ENCODE measurements around the gene ERICH4. TPM values are rescaled to one million over a fixed set of nuclear protein-coding genes. Genes with fewer than 3 reads are reported as not detected.
"Not testable (repeated sequence)": the region's sequence is repeated elsewhere in the genome, so short reads cannot be mapped to it uniquely, and the experiment has no call there.

Gene ERICH4
- total RNA-seq, 1 donor from 2014 or later: not detected

DNA sequence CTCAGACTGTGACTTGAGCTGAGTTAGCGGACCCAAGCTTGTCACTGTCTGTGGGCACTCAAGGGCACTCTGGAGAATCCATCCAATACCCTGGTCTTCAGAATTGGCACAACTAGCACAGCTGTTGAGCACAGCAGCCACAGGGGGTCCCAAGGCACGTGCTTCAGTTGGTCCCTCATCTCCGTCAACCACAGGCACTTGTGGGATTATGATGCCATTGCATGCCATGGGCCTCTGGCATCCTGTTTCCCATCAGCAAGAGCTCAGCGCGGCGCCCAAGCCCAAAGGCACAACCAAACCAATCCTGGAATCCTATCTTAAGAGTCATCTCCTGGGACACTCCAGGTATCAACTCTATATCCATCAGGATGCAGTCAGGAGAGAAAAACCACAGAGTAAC lies 12.0 kb upstream of the ERICH4 start:
- ATAC-seq (no peak), DNase-seq (ENCODE audit: missing footprints) (no peak)
- intact Hi-C loops (cut with DNase I): loop anchor here (5.0 kb wide), 1 partner anchor 109 kb away; no protein-coding TSS in a partner anchor

DNA sequence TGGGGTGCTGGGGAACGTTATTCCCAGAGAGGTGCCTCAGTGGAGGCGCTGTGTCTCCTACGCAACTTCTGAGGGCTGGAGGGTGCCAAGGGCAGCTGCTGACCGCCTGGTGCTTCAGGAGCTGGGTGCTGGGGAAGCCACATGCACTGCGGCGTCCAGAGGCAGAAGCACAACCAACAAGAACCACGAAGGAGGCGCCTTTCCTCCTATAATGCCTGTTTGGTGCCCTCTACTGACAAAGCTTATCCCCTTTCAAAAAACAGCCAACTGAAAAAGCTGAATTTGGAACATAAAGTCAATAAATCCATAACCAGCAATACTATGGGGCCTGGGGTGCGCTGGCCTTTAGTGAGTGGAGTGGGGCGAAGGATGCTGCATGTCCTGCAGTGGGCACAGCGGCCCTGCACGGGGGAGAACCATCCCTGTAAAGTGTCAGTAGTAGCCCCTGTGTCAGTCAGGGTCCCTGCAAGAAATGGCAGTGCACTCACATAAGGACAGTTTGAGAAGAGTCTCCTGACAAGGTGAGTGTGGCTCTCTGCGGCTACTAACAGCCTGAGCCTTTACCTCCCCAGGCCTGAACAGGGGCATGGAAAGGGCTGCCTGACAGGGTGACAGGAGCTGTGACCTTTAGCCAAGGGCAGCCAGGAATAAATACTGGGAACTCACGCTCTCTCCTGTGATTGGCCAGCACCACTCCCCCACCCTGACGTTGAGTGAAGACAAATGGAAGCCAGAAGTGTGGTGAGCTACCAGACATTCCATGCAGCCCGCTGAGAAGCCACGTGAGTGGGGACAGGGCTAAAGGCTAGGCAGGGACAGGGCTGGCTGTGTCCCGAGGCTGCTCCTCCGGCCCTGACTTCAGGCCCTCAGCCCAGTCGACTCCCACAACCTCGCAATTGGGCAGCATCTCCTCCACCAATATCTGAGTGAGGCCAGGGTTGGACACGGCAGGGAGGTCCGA lies 11.2 kb upstream of the ERICH4 start:
- intact Hi-C loops (cut with DNase I): loop anchor here (5.0 kb wide), 1 partner anchor 109 kb away; no protein-coding TSS in a partner anchor
- ATAC-seq: peak; percentile 82
- DNase-seq (ENCODE audit: missing footprints): peak; percentile 76

DNA sequence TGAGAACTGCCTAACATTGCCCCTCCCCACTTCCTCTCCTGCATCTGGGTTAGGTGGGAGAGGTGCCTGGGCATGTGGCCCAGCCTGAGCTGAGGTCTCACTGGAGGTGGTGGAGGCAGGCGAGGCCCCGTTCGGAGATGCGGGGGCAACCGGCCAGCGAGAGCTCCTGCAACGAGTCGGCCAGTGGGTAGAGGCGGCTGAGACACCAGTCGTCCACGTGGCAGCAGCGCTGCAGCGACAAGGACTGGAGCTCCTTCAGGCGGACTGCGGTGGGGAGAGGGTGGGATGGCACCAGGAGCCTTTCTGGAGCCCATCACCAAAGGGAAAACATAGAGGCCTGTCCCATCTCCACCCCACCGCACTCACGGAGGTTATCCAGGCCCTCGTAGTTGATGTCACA lies 9.8 kb upstream of the ERICH4 start:
- intact Hi-C loops (cut with DNase I): loop anchor here (5.0 kb wide), 1 partner anchor 111 kb away; no protein-coding TSS in a partner anchor
- ATAC-seq (no peak), DNase-seq (ENCODE audit: missing footprints) (no peak)

DNA sequence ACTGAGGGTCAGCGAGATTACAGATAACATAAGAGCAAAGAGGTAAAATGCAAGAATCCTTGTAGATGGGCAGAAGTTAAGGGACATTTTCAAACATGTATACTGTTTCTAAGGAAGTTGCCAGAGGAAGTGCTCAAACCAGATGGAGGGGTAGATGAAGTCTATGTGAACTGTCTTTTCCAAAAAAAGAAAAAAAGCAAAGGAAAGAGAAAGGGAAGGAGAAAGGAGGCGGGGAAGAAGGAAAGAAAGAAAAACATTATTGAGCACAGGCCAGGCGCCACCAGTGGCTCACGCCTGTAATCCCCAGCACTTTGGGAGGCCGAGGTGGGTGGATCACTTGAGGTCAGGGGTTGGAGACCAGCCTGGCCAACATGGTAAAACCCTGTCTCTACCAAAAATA lies 8.5 kb upstream of the ERICH4 start:
- ATAC-seq (no peak), DNase-seq (ENCODE audit: missing footprints) (no peak)
- intact Hi-C loops (cut with DNase I): loop anchor here (5.0 kb wide), 1 partner anchor 112 kb away; no protein-coding TSS in a partner anchor

DNA sequence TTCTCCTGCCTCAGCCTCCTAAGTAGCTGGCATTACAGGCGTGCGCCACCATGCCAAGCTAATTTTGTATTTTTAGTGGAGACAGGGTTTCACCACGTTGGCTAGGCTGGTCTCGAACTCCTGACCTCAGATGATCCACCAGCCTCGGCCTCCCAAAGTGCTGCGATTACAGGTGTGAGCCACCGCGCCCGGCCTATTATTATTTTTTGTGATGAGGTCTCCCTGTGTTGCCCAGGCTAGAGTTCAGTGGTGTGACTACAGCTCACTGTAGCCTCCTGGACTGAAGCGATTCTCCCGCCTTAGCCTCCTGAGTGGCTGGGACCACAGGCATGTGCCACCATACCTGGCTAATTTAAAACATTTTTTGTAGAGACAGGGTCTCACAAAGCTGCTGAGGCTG lies 7.6 kb upstream of the ERICH4 start:
- ATAC-seq; DNase-seq (ENCODE audit: missing footprints); intact Hi-C loops (cut with DNase I): not testable (repeated sequence)

DNA sequence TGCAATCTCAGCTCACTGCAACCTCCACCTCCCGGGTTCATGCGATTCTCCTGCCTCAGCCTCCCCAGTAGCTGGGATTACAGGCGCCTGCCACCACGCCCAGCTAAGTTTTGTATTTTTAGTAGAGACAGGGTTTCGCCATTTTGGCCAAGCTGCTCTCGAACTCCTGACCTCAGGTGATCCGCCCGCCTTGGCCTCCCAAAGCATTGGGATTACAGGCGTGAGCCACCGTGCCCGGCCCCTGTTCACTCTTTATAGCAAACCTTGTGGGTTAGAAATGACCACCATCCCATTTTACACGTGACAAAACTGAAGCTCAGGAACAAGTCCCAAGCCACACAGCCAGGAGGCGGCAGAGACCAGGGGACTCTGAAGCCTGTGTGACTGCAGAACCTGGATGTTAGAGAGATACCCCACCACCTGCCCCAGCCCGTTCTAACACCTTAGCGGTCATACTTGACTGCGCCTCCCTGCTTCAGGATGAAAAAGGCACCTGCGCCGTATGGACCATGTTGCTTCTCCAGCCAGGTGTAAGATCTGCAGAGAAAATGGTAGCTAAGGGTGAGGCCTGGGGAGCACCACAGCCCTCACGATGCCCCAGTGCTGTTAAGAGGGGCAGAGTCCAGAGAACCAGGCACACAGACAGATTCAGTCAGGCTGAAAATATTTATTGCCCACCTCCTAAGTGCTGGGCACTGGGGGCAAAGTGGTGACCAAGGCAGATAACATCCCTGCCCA lies 6.9 kb upstream of the ERICH4 start:
- DNase-seq (ENCODE audit: missing footprints): no peak
- intact Hi-C loops (cut with DNase I): no loop called here

DNA sequence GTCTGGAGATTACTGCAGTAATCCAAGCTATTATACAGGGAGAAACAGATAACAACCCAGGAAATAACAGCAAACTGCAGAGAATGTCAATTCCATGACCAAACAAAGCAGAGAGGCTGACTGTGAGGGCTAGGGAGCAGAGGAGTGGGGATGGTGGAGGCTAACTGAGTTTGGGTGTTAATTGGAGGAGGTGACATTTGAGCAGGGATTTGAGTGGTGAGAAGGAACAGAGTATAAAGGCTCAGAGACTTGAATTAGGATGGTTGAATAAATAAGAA lies 6.3 kb upstream of the ERICH4 start:
- ATAC-seq (no peak), DNase-seq (ENCODE audit: missing footprints) (no peak)
- intact Hi-C loops (cut with DNase I): no loop called here

More for the DNA sequence above, 6.9 kb upstream of the ERICH4 start:
- no peak for ATAC-seq

DNA sequence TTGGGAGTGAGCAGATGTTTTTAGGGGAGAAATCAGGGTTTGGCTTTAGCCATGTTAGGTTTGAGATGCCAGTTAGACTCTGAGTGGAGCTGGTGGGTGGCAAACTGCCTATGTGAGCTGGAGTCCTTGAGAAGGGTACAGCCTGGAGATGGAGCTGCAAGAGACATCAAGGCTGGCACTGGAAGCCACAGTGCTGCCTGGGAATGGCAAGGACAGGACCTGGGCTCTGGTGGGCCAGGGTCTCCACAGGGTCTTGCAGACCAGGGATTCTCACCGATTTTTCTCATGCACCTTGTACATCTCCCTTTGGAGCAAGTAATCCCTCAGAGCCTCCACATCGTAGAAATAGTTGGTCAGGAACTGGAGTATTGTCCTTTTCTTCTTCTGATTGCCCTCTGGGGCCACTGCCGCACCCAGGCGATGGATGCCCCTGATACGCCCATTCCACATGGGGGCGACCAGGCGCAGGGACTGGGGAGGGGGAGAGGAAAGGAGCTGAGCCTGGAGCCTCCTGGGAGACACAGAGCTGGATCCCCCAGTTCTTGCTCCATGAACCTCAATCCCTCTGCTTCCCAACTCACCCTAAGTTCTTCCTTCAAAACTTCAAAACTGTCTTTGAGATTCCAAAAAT lies 4.9 kb upstream of the ERICH4 start:
- intact Hi-C loops (cut with DNase I): loop anchor here (2.0 kb wide), 1 partner anchor 41 kb away; the partner anchor contains the start of genes BCKDHA and EXOSC5
- DNase-seq (ENCODE audit: missing footprints): no peak

DNA sequence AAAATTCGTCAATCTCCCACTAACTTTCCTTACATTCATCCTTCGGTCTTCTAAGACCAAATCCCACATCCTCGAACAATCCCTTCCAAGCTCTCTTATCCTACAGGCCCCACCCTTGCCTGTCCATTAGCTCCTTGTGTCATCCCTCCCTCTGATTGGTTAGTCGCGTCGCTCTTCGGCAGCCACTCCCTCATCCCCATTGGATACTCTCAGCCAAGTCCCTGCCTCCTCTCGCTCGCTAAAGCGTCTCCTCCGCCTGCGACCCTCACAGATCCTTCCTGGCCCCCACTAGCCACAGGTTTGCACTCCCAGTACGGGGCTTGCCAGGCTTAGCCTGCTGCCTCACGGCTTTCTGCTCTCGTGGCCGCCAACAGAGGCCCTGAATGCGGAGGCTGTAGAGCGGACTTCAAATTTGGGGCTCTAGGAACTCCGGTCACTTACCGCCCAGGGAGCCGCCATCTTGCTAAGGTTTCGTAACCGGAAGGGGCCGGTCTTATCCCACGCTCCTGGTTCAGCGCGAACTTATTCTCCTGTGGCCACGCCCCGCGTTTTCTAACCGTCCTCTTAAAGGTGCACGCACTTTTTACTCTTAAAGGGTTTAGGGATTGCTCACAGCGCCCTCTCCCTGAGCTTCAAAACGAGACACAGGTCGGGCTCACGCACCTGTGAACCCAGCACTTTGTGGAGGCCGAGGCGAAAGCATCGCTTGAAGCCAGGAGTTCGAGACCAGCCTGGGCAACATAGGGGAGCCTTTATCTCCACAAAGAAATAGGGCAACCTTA lies 3.3 kb upstream of the ERICH4 start, which contains the start of gene DMAC2:
TSS of gene DMAC2 (minus strand) at position 472 of the 782 bp plus-strand sequence. CDS start at position 459, 13 bp downstream.
- intact Hi-C loops (cut with DNase I): loop anchor here (1.0 to 10.0 kb wide), 3 partner anchors 43 to 235 kb away; partner anchors contain the start of genes BCKDHA and EXOSC5

More for the DNA sequence above, 4.9 kb upstream of the ERICH4 start:
- no peak for ATAC-seq

DNA sequence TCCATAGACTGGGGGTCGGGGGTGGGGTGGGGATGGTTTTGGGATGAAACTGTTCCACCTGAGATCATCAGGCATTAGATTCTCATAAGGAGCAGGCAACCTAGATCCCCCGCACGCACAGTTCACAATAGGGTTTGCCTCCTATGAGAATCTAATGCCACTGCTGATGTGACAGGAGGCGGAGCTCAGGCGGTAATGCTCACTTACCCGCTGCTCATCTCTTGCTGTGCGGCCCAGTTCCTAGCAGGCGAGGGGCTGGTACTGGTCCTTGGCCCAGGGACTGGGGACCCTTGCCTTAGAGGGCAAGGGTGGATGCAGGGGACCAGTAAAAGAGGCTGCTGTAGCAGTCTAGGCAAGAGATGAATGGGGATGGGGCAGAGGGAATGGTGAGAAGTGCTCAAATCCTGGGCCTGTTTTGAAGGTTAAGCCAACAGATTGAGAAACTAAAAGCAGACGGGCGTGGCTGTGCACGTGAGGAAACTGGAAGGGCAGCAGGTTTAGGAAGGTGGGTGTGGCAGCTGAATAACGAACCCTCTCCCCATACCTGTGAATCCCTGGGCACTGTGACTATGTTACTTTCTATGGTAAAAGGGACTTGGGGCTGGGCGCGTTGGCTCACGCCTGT lies 1.5 kb upstream of the ERICH4 start:
- DNase-seq (ENCODE audit: missing footprints) (no peak), ATAC-seq (no peak)

More for the DNA sequence above, 3.3 kb upstream of the ERICH4 start, which contains the start of gene DMAC2:
- peak; percentile 98 for ATAC-seq
- DNase-seq (ENCODE audit: missing footprints): peak; percentile 98

DNA sequence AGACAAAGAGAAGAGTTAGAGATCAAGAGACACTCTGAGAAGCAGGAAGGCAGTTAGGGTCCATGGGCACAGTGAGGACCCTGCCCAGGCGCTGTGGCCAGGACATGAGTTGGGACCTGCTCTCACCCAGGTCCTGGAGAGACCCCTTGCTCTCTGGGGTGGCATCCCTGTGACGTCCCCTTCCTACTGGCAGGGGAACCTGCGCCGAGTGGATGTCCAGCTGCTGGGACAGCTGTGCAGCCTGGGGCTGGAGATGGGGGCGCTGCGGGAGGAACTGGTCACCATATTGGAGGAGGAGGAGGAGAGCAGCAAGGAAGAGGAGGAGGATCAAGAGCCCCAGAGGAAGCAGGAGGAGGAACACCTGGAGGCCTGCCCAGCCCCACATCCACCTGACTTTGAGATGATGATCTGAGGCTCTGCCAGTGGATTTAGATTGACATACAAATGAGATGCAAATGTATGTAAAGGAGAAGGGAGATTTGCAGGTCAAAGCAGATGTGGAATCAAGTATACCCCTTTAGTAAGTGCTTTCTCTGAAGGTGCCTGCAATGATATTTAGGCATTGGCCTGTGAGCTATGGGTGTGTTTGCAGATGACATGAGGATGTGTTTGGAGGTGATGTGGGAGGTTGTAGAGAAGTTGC lies 978 bp downstream of the ERICH4 start:
- intact Hi-C loops (cut with DNase I): loop anchor here (10.0 kb wide), 1 partner anchor 239 kb away; no protein-coding TSS in a partner anchor
- DNase-seq (ENCODE audit: missing footprints) (no peak), ATAC-seq (no peak)

More for the DNA sequence above, 1.5 kb upstream of the ERICH4 start:
- intact Hi-C loops (cut with DNase I): loop anchor here (10.0 kb wide), 1 partner anchor 237 kb away; no protein-coding TSS in a partner anchor

DNA sequence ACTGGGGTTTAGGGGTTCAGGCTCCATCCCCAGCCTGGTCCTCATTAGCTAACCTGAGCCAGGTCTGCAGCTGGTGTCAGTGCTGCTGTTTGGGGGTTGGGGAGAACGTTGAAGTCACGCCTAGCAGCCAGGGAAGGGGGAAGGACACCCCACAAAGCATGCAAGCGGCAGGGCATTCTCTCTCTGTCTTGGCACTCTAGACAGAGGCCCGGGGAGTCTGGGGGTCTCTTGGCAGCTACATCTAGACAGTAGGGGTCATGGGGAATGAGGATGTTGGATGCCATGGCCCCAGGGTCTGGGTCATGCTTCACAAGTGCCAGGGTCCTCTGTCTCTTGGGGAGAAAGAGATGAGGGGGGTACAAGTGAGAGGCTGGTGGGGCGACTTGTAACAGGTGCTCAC lies 2.6 kb downstream of the ERICH4 start:
- ATAC-seq (no peak), DNase-seq (ENCODE audit: missing footprints) (no peak)
- intact Hi-C loops (cut with DNase I): loop anchor here (10.0 kb wide), 1 partner anchor 241 kb away; no protein-coding TSS in a partner anchor

DNA sequence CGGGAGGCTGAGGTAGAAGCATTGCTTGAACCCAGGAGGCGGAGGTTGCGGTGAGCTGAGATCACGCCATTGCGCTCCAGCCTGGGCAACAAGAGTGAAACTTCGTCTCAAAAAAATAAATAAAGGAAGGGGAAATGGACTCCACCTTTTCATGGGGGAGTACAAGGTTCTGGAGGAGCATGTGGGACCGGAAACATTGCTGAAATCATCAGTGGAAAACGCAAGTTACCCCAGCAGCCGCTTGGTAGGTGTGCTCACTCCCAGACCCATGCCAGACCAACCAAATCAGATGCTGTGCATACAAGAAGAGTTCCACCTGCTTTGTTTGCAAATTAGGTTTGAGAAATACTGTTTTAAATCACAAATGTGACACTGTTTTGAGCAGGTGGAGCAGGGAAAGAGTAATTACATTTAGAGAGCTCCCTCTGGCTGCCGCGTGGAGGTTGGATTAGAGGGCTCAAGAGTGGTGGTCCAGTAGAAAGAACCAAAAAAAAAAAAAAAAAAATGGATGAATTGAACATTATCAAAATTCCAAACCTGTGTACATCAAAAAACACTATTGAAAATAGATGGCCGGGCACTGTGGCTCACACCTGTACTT lies 4.9 kb downstream of the ERICH4 start:
- intact Hi-C loops (cut with DNase I): loop anchor here (2.0 to 10.0 kb wide), 3 partner anchors 89 to 243 kb away; no protein-coding TSS in a partner anchor
- ATAC-seq (no peak), DNase-seq (ENCODE audit: missing footprints) (no peak)

DNA sequence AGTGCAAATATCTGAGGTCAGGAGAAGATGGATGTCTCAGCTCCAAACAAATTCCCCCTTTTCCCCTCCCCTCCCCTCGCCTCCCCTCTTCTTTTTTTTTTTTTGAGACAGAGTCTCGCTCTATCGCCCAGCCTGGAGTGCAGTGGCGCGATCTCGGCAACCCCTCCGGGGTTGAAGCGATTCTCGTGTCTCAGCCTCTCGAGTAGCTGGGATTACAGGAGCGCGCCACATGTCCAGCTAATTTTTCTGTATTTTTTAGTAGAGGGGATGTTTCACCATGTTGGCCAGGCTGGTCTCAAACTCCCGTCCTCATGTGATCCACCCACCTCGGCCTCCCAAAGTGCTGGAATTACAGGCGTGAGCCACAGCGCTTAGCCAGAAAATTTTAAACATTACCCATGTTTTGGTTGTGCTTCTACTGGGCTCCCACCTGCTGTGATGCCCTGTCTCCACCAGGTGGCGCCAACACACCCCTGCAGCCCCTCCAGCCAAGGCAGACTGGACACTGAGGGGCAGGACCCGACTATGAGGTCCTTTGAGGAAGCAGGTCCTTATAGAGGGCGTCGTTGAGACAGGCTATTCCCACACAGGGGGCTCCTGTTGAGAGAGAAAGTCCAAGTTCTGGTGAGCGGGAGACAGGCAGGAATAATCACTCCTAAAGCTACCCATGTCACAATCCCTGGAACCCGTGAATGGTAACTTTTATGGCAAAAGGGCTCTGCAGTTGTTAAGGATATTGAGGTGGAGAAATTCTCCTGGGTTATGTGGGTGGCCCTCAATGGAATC lies 6.3 kb downstream of the ERICH4 start:
- DNase-seq (ENCODE audit: missing footprints) (peak; percentile 84), ATAC-seq (peak; percentile 89)
- intact Hi-C loops (cut with DNase I): loop anchor here (2.0 to 10.0 kb wide), 3 partner anchors 88 to 244 kb away; no protein-coding TSS in a partner anchor

DNA sequence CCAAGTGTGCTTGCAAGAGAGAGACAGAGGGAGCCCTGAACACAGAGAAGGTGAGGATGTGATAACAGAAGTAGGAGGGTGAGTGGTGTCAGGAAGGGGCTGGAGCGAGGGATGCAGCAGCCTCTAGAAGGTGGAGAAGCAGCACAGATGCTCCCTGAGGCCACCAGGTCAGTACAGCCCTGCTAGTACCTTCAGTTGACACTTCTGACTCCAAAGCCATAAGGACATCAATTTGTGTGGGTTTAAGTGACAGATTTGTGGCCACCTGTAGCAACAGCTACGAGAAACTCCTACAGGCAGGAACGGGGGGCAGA lies 6.9 kb downstream of the ERICH4 start:
- intact Hi-C loops (cut with DNase I): loop anchor here (2.0 to 10.0 kb wide), 3 partner anchors 87 to 245 kb away; no protein-coding TSS in a partner anchor
- ATAC-seq: no peak
- DNase-seq (ENCODE audit: missing footprints): no peak
